ENCODE results near the gene LURAP1L. TPM values are rescaled to one million over a fixed set of nuclear protein-coding genes. Genes with fewer than 3 reads are reported as not detected.

Gene LURAP1L
- total RNA-seq, 1 experiment from 2014 or later, result 0.13 TPM

DNA sequence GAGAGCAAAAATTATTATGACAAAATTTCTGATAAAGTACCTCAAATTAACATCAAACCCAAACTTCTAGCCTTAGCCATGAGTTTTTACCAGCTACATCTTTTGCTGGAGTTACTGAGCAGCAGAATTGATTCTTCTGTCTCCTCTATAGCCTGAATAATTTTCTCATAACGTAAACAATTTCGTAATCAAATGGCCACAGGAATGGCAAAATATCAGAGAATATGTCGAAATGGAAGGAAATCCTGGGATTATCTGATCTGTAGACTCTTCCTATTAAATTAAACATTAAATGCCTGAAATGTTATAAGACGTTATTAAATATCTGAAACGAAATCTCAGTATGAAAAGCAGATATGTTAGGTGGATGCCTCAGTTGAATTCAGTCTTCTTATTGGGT, 41.1 kb downstream of the LURAP1L start:
- no peak overlapping the region for H2BK5ac ChIP-seq (ENCODE audit: insufficient read length, low read length)
- no peak overlapping the region for H4K8ac ChIP-seq (replicated peaks; ENCODE audit: insufficient read length, low read depth, low read length)
- H3K36me3 Mint-ChIP-seq (ENCODE audit: insufficient read depth in 1 of 3, low read depth in 3 of 3), result no peaks in the 10 kb centered on the region
- no peaks in the 10 kb centered on the region for H3K79me2 ChIP-seq (ENCODE audit: insufficient read depth, low read length)
- no peaks in the 10 kb centered on the region for H3K27me3 ChIP-seq (ENCODE audit: insufficient read depth, low read length)
- no peak overlapping the region for H2AK5ac ChIP-seq (ENCODE audit: insufficient read length, low read length)
- no peak overlapping the region for H3K14ac ChIP-seq (ENCODE audit: insufficient read depth, low read length)
- H3K27ac ChIP-seq (ENCODE audit: insufficient read length, low read depth, low read length), result no peak overlapping the region
- TF ChIP-seq, protein P1, sequence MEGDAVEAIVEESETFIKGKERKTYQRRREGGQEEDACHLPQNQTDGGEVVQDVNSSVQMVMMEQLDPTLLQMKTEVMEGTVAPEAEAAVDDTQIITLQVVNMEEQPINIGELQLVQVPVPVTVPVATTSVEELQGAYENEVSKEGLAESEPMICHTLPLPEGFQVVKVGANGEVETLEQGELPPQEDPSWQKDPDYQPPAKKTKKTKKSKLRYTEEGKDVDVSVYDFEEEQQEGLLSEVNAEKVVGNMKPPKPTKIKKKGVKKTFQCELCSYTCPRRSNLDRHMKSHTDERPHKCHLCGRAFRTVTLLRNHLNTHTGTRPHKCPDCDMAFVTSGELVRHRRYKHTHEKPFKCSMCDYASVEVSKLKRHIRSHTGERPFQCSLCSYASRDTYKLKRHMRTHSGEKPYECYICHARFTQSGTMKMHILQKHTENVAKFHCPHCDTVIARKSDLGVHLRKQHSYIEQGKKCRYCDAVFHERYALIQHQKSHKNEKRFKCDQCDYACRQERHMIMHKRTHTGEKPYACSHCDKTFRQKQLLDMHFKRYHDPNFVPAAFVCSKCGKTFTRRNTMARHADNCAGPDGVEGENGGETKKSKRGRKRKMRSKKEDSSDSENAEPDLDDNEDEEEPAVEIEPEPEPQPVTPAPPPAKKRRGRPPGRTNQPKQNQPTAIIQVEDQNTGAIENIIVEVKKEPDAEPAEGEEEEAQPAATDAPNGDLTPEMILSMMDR (conservative IDR thresholded peaks at IDR 0.05), result no peak
- no peaks in the 10 kb centered on the region for H3K27me3 Mint-ChIP-seq (ENCODE audit: low read depth)
- no peak overlapping the region for H2BK15ac ChIP-seq (ENCODE audit: low read depth, low read length)
- no peak overlapping the region for H2BK12ac ChIP-seq (ENCODE audit: insufficient read length, low read depth, low read length)
- H3K9me3 ChIP-seq (ENCODE audit: control insufficient read depth, low read depth, low read length), result no peaks in the 10 kb centered on the region
- H3K9me3 Mint-ChIP-seq, result no peaks in the 10 kb centered on the region
- no peak overlapping the region for H3K23ac ChIP-seq (ENCODE audit: insufficient read length, low read depth, low read length)
- no peak overlapping the region for H2BK20ac ChIP-seq (ENCODE audit: low read depth, low read length, poor library complexity, severe bottlenecking)
- H3K27ac Mint-ChIP-seq, result no peak overlapping the region
- no peak for DNase-seq
- no peaks in the 10 kb centered on the region for H3K23me2 ChIP-seq (ENCODE audit: insufficient read length, low read depth, low read length, poor library complexity, severe bottlenecking)
- no peaks in the 10 kb centered on the region for H3K79me1 ChIP-seq (ENCODE audit: insufficient read depth, low read depth, low read length, poor library complexity, severe bottlenecking)
- H3K4me2 ChIP-seq (ENCODE audit: insufficient read depth, insufficient read length, low read length), result no peak overlapping the region
- H3K4ac ChIP-seq (ENCODE audit: low read depth, low read length), result no peak overlapping the region
- H4K91ac ChIP-seq (ENCODE audit: insufficient read length, low read depth, low read length), result no peak overlapping the region
- H3K18ac ChIP-seq (ENCODE audit: insufficient read length, low read depth, low read length), result no peak overlapping the region
- no peak overlapping the region for H2BK120ac ChIP-seq (ENCODE audit: low read depth, low read length, poor library complexity, severe bottlenecking)
- no peak overlapping the region for H4K5ac ChIP-seq (ENCODE audit: insufficient read length, low read depth, low read length)
- H3K56ac ChIP-seq (ENCODE audit: insufficient read length, low read depth, low read length), result no peak overlapping the region
- no peaks in the 10 kb centered on the region for H3K4me1 ChIP-seq (ENCODE audit: insufficient read depth, low read length)
- no peak overlapping the region for H3T11ph ChIP-seq (ENCODE audit: low read length)
- H3K4me3 Mint-ChIP-seq, result no peak overlapping the region
- H4K20me1 ChIP-seq (ENCODE audit: control insufficient read depth, insufficient read depth, insufficient read length), result no peaks in the 10 kb centered on the region
- no peak overlapping the region for H2AFZ ChIP-seq (ENCODE audit: low read length)
- WGBS (ENCODE audit: extremely low coverage, insufficient read length, low lambda C conversion rate), result no CpG with 5 or more reads among the region's 5 CpGs
- H3K9ac ChIP-seq (ENCODE audit: extremely low read depth, insufficient read length, low read length), result no peak overlapping the region
- peaks cover 0 to 3% of the 10 kb centered on the region in 2 experiments; a peak in 2 of 4 replicates for H3K4me1 Mint-ChIP-seq

Measured in H9 (cell line).